Activated CD8-positive, alpha-beta T cell treated with anti-CD3 and anti-CD28 coated beads, Interleukin-2, amount 10 ng/mL, durations not matched to agents 7 days and 5 days (primary cell): ENCODE results near the gene MTHFD2L. TPM values are rescaled to one million over a fixed set of nuclear protein-coding genes. Genes with fewer than 3 reads are reported as not detected.

Source experiments
- ATAC-seq: fragments of 150-1000 bp; cut with Tn5 transposase; one replicate; pipeline ENCODE4 v1.10.0; 2021; ENCODE audit warnings: moderate library complexity
- CTCF ChIA-PET: fragments of 350-600 bp; sonication (Branson Sonifier 250); formaldehyde crosslinking; loops from one replicate; lab custom pipeline; 2021; ENCODE audit warnings: antibody characterized with exemption; lab: Charles Lee
- POLR2A ChIA-PET: fragments of 350-600 bp; sonication (Branson Sonifier 250); formaldehyde crosslinking; loops from one replicate; lab custom pipeline; 2021; ENCODE audit warnings: antibody characterized with exemption; lab: Charles Lee
- DNase-seq: peaks from one replicate; pipeline ENCODE4 v3.0.0-alpha.2; 2020
- H3K27ac Mint-ChIP-seq: one replicate; pipeline ENCODE4 v1.8.0; 2021; ENCODE audit warnings: mild to moderate bottlenecking, mixed read lengths
- H3K27me3 Mint-ChIP-seq: one replicate; pipeline ENCODE4 v1.8.0; 2021; ENCODE audit warnings: low read depth, mixed read lengths
- H3K36me3 Mint-ChIP-seq: one replicate; pipeline ENCODE4 v1.8.0; 2021; ENCODE audit warnings: low read depth, mixed read lengths
- H3K4me1 Mint-ChIP-seq: one replicate; pipeline ENCODE4 v1.8.0; 2021; ENCODE audit warnings: low read depth, mixed read lengths
- H3K4me3 Mint-ChIP-seq: one replicate; pipeline ENCODE4 v1.8.0; 2021; ENCODE audit warnings: mild to moderate bottlenecking, mixed read lengths
- H3K9me3 Mint-ChIP-seq: one replicate; pipeline ENCODE4 v1.8.0; 2022; ENCODE audit warnings: mixed read lengths; ENCODE audit not compliant: insufficient read depth
- total RNA-seq, 2 experiments: library from RNA; stranded (reverse); gene quantifications; one replicate each; pipeline ENCODE4 v1.2.3, GENCODE V29; 2021

MTHFD2L gene
- total RNA-seq, 2 experiments from 2014 or later = 5.3 to 5.5 TPM

DNA sequence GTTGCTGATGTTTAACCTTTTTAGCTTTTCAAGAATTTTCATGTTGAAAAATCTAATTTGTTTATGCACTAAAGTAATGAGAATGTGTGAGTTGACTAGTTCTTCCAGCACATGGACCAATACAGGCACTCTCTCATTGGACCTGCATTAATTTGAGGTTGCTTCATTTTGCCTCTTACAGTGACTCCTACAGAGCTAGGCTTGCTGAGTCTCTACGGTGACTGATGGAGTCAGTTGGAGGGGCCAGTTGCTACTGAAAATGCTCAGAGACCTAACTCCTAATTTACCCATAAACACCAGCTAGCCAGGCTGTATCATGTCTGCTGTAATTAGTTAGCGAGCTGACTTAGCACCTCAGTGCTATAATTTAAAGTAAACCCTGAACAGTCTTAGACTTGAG, 10.9 kb downstream of the MTHFD2L start:
- Mint-ChIP-seq H3K9me3 (no peaks in the 10 kb centered on the region), H3K4me3 (no peak overlapping the region), H3K4me1 (no peaks in the 10 kb centered on the region), H3K27ac (no peak overlapping the region), H3K27me3 (no peaks in the 10 kb centered on the region), H3K36me3 (peaks cover 9% of the 10 kb centered on the region)
- ChIA-PET POLR2A (no interaction called here), CTCF (no interaction called here)
- no peak for ATAC-seq
- DNase-seq = no peak

DNA sequence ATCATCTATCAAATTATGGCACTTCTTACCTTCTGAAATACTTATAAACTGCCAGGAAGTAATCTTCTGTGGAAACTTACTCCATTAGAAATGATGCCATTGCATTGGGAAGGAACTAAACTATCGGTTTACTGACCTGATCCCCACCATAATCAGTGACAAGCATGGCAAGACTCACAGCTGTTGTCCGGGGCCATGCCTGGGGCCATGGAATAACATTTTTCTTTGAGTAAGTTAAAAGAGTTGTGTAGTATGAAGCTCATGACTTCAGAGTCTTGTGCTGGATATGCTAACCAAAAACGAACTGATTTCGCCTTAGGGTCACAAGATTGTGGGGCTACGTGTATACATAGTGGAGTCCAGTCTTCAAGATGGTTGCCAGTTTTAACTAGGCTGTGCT, 15.4 kb downstream of the MTHFD2L start:
- H3K4me1 Mint-ChIP-seq = no peaks in the 10 kb centered on the region
- H3K27ac Mint-ChIP-seq = no peak overlapping the region
- CTCF ChIA-PET = no interaction called here
- no peaks in the 10 kb centered on the region for H3K9me3 Mint-ChIP-seq
- DNase-seq = no peak
- no peaks in the 10 kb centered on the region for H3K27me3 Mint-ChIP-seq
- no peak overlapping the region for H3K4me3 Mint-ChIP-seq
- POLR2A ChIA-PET = no interaction called here
- H3K36me3 Mint-ChIP-seq = no peaks in the 10 kb centered on the region
- ATAC-seq = no peak

DNA sequence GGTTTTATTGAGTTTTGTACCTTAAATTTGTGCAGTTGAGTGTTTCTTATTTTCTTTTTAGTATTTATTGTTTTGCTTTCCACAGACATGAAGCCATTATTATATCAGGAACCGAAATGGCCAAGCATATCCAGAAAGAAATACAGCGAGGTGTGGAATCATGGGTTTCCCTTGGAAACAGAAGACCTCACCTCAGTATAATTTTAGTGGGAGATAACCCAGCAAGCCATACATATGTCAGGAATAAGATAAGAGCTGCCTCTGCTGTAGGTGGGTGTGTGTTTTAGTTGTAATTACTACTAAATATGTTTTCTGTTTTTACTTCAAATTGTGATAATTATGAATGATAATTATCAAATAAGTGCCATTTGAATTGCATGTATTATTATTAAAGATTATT, 16.5 kb downstream of the MTHFD2L start:
- POLR2A ChIA-PET = no interaction called here
- no peak overlapping the region for H3K27ac Mint-ChIP-seq
- no peaks in the 10 kb centered on the region for H3K36me3 Mint-ChIP-seq
- DNase-seq (no peak), ATAC-seq (no peak)
- H3K27me3 Mint-ChIP-seq = no peaks in the 10 kb centered on the region
- CTCF ChIA-PET = no interaction called here
- no peaks in the 10 kb centered on the region for H3K9me3 Mint-ChIP-seq
- H3K4me1 Mint-ChIP-seq = no peaks in the 10 kb centered on the region
- no peak overlapping the region for H3K4me3 Mint-ChIP-seq

DNA sequence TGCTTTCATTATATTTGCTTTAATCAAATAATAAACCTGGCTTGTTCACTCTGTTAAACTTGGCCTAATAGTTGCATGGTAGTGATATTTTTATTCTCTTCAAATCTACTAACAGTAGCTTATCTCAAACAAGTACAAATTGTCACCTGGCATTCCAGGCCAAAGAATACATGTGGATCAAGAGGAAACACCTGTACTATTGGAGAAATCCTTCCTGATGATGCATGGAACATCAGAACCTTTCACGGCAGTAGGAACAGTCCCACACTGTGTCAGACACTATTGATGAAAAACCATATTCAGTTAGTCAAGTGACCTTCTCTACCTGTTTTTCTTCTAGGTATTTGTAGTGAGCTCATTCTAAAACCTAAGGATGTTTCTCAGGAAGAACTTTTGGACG, 17.0 kb downstream of the MTHFD2L start:
- Mint-ChIP-seq H3K4me3 (no peak overlapping the region), H3K36me3 (no peaks in the 10 kb centered on the region), H3K27ac (no peak overlapping the region), H3K9me3 (no peaks in the 10 kb centered on the region), H3K27me3 (no peaks in the 10 kb centered on the region), H3K4me1 (no peaks in the 10 kb centered on the region)
- ChIA-PET CTCF (no interaction called here), POLR2A (no interaction called here)
- ATAC-seq (no peak), DNase-seq (no peak)

DNA sequence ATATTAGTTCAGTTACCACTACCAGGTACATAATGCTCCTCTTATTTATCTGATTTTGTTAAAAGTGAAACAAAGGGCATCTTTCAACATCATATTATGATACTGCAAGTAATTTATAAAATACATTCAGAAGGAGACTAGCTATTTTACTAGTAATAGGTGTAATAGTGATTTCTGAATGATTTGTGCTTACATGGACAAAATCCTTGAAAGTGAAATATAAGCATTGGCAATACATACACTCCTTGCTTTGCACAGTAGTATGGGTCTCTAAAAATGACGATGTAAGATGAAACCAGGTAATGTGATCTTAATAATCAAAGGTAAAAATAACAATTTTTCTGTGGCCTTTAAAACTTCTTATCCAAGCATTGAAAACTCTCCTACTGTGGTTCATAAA, 17.5 kb downstream of the MTHFD2L start:
- Mint-ChIP-seq H3K27me3 (no peaks in the 10 kb centered on the region), H3K4me1 (no peaks in the 10 kb centered on the region), H3K4me3 (no peak overlapping the region), H3K36me3 (no peaks in the 10 kb centered on the region), H3K9me3 (no peaks in the 10 kb centered on the region), H3K27ac (no peak overlapping the region)
- ATAC-seq (no peak), DNase-seq (no peak)
- POLR2A ChIA-PET = no interaction called here
- CTCF ChIA-PET = no interaction called here

DNA sequence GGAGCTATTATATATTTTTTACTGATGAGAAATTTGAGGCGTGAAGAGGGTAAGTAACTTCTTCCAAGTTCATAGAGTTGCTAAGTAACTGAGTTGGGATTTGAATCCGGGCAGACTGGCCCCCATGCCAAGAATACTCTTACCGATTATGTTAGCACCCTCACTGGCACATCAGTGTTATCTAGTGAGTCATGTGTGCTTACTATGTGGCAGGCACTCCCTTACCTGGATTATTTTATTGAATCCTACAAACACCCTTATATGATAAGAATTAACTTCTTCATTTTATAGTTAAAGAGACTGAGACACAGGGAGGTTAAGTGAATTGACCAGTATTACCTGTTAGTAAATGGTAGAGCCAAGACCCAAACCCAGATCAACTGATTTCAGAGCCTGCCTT, 20.9 kb downstream of the MTHFD2L start:
- ATAC-seq (no peak), DNase-seq (no peak)
- Mint-ChIP-seq H3K9me3 (no peaks in the 10 kb centered on the region), H3K4me3 (no peak overlapping the region), H3K27ac (no peak overlapping the region), H3K27me3 (no peaks in the 10 kb centered on the region), H3K4me1 (no peaks in the 10 kb centered on the region), H3K36me3 (no peaks in the 10 kb centered on the region)
- ChIA-PET POLR2A (no interaction called here), CTCF (no interaction called here)

DNA sequence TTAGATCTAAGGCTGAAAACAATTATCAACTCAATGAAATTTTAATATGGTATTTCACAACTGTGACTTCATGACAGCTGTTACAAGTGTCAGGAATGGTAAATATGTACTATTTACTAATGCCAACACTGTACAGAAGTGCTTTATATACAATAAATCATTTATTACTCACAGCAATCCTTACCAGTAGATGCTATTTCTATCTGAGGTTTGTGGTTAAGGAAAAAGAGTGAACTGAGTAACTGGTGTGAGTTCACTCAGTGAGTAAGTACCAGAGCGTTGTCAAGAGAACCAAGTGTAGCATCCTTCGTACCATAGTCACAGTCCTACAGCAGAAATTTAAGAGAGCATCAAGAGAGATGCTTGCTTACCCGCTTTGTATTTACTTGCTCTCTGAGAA, 23.3 kb downstream of the MTHFD2L start:
- no peak overlapping the region for H3K27ac Mint-ChIP-seq
- ChIA-PET POLR2A (no interaction called here), CTCF (interaction anchor here (1.2 to 1.5 kb wide), 2 partner anchors 7 to 29 kb away, joined by 3 to 5 read pairs; no protein-coding TSS in a partner anchor)
- H3K4me1 Mint-ChIP-seq = peaks cover 1% of the 10 kb centered on the region
- DNase-seq (no peak), ATAC-seq (no peak)
- H3K9me3 Mint-ChIP-seq = no peaks in the 10 kb centered on the region
- no peaks in the 10 kb centered on the region for H3K36me3 Mint-ChIP-seq
- no peaks in the 10 kb centered on the region for H3K27me3 Mint-ChIP-seq
- no peak overlapping the region for H3K4me3 Mint-ChIP-seq

DNA sequence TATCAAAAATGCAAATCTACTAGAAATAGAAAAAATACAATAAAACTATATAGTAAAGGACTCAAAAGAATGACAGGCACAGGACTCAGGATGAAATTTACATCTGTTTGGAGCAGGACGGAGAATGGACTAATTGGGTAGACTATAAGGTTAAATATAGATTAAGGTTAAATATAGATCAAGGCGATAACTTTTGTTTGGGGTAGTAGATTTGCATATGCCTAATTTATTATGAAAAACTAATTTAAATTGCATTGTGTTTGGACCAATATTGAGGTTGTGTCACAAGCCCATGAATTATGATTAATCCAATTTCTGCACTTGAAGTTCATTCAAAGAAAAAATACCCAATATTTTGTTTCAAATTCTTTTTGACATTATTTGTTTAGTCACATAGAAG, 31.0 kb downstream of the MTHFD2L start:
- no peaks in the 10 kb centered on the region for H3K36me3 Mint-ChIP-seq
- no peak overlapping the region for H3K4me3 Mint-ChIP-seq
- ATAC-seq (no peak), DNase-seq (no peak)
- peaks cover 1% of the 10 kb centered on the region for H3K4me1 Mint-ChIP-seq
- no peaks in the 10 kb centered on the region for H3K9me3 Mint-ChIP-seq
- CTCF ChIA-PET = interaction anchor here (0.6 to 1.5 kb wide), 9 partner anchors 8 to 487 kb away, joined by 3 to 5 read pairs (median 3); partner anchors contain the start of gene EPGN
- no peak overlapping the region for H3K27ac Mint-ChIP-seq
- no peaks in the 10 kb centered on the region for H3K27me3 Mint-ChIP-seq
- POLR2A ChIA-PET = no interaction called here

DNA sequence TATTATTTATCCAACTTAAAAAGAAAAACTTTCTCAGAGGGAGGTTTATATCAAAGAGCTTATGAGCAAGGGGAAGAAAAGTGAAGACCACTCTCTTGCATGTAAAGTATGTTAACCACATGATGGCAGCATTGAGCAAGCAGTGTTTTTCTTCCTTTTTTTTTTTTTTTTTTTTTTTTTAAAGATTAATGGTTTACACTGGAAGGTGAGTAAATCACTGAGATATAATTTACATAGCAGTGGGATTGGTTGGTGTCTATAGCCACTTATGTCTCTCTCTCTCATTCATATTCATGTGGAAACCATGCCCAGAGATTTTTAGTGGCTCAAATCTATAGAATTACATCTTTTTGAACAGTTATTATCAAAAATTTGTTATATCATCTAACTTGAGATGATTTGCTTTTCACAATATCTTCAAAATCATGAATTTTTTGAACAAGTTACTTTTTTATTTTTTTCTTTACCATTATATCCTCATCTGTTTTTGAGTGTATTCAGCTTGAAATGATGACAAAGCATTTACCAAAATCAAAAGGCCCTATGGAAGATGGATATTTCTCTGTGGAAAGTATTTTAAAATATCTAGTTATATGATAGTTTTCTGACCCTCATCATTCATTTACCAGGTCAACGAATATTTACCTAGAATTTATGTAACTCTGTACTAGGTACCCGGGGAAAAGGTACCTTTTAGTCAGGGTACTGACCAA, 31.6 kb downstream of the MTHFD2L start:
- ATAC-seq = no peak
- peaks cover 1% of the 10 kb centered on the region for H3K4me1 Mint-ChIP-seq
- no peaks in the 10 kb centered on the region for H3K36me3 Mint-ChIP-seq
- no peak overlapping the region for H3K4me3 Mint-ChIP-seq
- no peaks in the 10 kb centered on the region for H3K27me3 Mint-ChIP-seq
- ChIA-PET CTCF (interaction anchor here (0.6 to 1.5 kb wide), 11 partner anchors 9 to 487 kb away, joined by 3 to 5 read pairs (median 3); partner anchors contain the start of gene EPGN), POLR2A (no interaction called here)
- DNase-seq = peak; percentile 24
- H3K27ac Mint-ChIP-seq = no peak overlapping the region
- no peaks in the 10 kb centered on the region for H3K9me3 Mint-ChIP-seq

DNA sequence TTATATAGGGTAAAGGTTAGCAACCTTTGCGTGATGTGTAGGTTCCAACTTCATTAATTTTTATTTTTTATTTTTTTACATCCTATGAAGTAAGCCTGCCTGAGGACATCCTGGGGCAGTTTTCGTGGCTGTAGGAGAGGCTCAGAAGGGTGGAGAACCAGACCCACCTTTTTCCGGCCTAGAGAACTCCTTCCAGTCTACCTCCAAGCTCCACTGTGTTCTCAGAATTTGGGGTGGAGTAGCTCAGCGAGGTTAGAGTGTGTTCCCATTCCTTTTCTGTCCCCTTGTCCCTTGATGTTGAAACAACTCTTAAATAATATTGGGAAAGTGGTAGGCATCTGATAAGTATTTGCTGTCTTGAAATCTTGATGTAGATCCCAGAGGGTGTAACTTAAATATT, 32.4 kb downstream of the MTHFD2L start:
- no peaks in the 10 kb centered on the region for H3K4me1 Mint-ChIP-seq

DNA sequence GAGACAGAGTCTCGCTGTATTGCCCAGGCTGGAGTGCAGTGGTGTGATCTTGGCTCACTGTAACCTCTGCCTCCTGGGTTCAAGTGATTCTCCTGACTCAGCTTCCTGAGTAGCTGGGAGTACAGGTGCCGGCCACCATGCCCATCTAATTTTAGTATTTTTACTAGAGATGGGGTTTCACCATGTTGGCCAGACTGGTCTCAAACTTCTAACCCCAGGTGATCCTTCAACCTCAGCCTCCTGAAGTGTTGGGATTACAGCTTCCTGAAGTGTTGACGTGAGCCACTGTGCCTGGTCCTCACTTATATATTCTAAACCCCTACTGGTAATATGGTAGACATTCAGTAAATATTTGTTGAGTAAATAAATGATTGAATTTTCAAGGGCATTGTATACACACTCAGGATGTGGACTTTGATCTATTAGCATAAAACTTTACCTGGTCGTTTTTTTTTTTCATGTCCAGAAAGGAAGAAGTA, 33.0 kb downstream of the MTHFD2L start:
- ChIA-PET CTCF (interaction anchor here (1.4 kb wide), 1 partner anchor 23 kb away, joined by 3 read pairs; no protein-coding TSS in a partner anchor), POLR2A (no interaction called here)
- H3K4me3 Mint-ChIP-seq = no peak overlapping the region
- H3K27ac Mint-ChIP-seq = no peak overlapping the region
- no peaks in the 10 kb centered on the region for H3K4me1 Mint-ChIP-seq
- ATAC-seq (no peak), DNase-seq (no peak)
- no peaks in the 10 kb centered on the region for H3K36me3 Mint-ChIP-seq
- no peaks in the 10 kb centered on the region for H3K9me3 Mint-ChIP-seq
- H3K27me3 Mint-ChIP-seq = no peaks in the 10 kb centered on the region

More for the DNA sequence above, 32.4 kb downstream of the MTHFD2L start:
- no peak overlapping the region for H3K4me3 Mint-ChIP-seq
- H3K36me3 Mint-ChIP-seq = no peaks in the 10 kb centered on the region
- H3K27me3 Mint-ChIP-seq = no peaks in the 10 kb centered on the region
- POLR2A ChIA-PET = no interaction called here
- CTCF ChIA-PET = interaction anchor here (1.3 to 1.4 kb wide), 2 partner anchors 23 to 73 kb away, joined by 3 read pairs; no protein-coding TSS in a partner anchor
- DNase-seq = no peak
- no peak overlapping the region for H3K27ac Mint-ChIP-seq
- H3K9me3 Mint-ChIP-seq = no peaks in the 10 kb centered on the region
- ATAC-seq = no peak

DNA sequence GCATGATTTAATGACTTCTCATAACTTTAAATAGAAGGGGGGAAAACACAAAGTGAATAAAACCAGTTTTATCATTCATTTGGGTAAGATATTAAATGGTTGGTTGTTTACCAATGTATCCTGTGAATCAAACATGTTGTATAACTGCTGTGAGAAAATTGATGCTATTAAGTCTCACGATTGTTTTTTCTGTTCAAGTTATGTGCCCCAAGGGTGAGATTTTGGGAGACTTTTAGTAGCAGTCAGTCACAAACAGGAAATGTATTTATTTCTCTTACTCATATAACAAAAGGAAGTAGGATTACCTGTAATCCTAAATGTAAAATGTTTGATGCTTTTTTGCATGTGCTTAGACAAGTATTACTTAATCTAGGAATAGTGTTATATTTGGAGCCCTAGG, 39.2 kb downstream of the MTHFD2L start:
- Mint-ChIP-seq H3K4me3 (no peak overlapping the region), H3K4me1 (peaks cover 2% of the 10 kb centered on the region), H3K9me3 (no peaks in the 10 kb centered on the region), H3K27ac (no peak overlapping the region), H3K27me3 (no peaks in the 10 kb centered on the region), H3K36me3 (no peaks in the 10 kb centered on the region)
- ChIA-PET CTCF (interaction anchor here (1.1 kb wide), 1 partner anchor 31 kb away, joined by 4 read pairs; no protein-coding TSS in a partner anchor), POLR2A (no interaction called here)
- ATAC-seq (no peak), DNase-seq (no peak)
